Activated CD4-positive, alpha-beta T cell treated with anti-CD3 and anti-CD28 coated beads, Interleukin-10, Interleukin-2, amounts not matched to agents 100 ng/mL and 50 ng/mL, durations not matched to agents 16 hours and 8 hours (primary cell): ENCODE results near the gene AANAT.

Experiments
- DNase-seq: peaks from one replicate; pipeline ENCODE4 v3.0.0-alpha.2; 2020

AANAT gene

GRCh38 chr17:76467366-76467765 lies at the start of gene AANAT:
Gene AANAT, plus strand, starts transcription at chr17:76467603. Its CDS starts 1,144 bp downstream, at chr17:76468747.
- no peak for DNase-seq

- DNase-seq = no peak
Measured at GRCh38 chr17:76419576-76420260, 47.7 kb upstream of the AANAT start.

DNA sequence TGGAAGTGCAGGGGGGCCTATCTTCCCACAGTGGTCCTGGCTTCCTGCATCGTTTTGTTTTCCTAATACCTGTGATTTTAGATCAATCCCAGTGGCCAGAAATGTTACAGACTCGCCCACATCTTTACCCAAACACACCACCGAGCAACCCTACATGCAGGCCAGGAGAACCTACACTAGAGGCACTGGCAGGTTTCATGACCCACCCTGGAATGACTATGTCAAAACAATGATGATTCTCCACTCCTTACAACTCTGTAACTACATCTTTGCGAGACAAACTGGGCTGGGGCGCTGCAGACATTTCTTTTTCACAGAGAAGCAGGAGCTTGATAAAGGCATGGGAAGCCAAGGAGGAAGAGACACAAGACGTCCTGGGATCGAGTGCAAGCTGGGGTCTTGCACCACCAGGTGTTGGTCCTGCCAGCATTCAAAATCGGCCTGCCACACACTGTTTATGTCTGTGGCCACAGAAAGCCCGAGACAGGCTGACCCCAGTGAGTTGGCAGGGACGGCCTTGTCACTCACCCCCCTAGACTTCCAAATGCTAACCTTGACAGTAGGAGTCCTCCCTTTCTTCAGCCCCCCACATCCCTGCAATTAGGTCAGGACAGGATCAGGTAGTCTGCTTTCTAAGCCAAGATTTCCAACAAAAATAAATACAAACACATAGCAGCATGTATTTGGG lies 46.9 kb upstream of the AANAT start:
- no peak for DNase-seq

DNA sequence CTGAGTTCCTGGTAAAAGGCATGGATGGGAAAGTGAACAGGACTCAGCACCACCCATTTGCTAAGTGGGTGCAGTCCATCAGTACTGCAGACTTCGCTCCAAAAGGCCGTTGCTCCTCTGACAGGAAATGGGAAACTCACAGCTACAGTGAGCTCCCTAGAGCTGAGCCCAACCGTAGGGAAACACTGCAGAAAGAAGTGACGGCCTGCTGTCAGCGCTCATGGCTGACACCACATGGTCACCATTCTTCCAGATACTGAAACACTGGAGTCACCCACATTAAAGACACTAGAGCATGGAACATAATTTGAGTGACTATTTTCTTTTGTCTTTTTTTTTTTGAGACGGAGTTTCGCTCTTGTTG lies 46.4 kb upstream of the AANAT start:
- no peak for DNase-seq

GRCh38 chr17:76422406-76422805 lies 45.0 kb upstream of the AANAT start:
- no peak for DNase-seq

DNA sequence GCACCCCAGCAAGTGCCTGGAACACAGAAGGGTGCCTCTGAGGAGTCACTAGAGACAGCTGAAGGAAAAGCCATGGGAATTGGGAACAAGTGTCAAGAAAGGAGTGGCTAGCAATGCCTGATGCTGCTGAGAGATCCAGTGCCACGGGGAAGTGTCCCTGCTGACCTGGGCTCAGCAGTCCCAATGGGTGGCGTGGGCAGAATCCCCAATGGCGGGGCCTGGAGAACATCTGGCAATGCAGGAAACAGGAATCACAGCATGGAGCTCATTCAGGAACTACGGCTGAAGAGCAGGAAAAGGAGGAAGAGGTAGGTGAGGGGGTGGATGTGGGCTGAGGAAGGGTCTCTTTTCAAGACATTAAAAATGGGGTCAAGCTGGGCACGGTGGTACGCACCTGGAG lies 44.5 kb upstream of the AANAT start:
- no peak for DNase-seq

DNA sequence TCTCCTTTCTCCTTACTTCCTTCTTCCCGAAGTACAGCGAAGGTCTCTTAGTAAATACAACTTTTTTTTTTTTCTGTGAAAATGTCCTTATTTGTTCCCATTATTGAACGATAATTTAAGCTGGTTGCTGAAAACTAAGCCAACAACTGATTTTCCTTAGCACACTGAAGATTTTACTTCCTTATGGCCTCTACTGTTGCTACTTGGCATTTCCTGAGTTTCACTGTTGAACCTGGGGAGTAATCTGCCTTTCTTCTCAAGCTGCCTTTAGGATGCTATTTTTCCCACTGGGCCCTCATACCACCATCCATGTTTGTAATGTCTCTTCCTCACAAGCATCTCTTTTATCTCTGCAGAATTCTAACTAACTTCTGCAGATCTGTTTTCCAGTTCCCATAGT lies 40.5 kb upstream of the AANAT start:
- DNase-seq = no peak

DNA sequence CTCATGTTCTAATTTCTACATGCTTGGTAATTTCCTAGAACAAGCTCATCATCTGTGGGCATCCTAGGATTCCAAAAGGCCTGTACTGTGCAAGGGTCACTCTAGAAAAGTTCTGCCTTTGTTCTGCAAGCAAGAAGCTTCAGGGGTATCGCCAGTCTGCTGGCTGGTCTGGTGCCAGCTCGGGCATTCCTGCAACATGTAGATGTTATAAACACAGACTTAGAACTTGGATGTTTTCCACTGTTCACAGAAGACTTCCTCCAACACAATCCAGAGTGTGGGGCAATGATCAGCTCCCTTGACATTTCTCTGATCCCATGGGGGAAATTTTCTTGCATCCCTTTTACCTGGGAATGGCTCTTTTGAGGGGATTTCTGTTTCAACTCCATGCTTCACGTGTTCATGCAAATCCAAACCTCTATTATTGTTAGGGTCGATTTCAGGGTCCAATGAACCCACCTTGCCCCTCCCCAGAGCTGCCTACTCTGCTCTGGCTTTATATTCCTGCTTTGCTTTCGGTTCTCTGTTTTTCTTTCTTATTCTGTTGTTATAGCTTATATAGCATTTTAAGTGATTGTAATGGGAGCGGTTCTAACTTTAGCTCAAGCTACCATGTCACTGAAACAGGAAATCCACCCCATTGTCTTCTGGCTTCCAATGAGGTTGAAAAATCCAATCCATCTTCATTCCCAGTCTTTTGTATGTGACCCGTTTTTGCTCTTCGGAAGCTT lies 39.7 kb upstream of the AANAT start:
- DNase-seq = no peak

DNA sequence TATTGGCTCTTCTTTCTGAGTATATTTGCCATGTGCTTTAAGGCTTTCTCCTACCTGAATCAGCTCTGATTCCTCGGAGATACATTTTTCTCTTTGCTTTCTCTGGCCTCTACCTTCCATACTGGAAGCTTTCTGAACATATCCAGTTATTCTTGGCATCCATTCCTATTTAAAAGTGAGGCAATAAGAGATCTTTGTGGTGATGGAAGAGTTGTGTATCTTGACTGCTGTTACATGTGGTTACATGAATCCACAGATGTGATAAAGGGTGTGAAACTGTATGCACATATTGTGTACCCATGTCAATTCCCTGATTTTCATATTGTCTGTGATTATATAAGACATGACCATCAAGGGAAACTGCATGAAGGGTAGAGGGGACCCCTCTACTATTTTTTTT lies 38.9 kb upstream of the AANAT start:
- DNase-seq = no peak

- no peak for DNase-seq
Measured at GRCh38 chr17:76431509-76431908, 35.9 kb upstream of the AANAT start.

DNA sequence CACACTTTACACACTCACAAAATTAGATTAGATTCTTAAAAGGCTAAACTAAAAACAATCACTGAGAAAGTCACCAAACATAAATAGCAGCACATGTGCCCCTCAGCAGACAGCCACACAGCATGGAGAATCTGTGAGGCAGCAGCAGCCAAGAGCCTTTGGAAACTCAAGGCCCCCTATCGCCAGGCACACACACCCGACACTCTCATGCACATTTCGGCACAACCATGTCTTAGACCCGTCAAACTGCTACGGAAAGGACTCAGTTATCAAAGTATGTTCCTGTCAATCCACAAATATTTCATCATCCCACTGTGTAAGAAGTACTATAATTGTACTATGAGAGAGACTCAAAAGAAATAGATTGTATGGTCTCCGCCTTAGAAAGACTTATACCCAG lies 35.4 kb upstream of the AANAT start:
- DNase-seq = no peak

DNA sequence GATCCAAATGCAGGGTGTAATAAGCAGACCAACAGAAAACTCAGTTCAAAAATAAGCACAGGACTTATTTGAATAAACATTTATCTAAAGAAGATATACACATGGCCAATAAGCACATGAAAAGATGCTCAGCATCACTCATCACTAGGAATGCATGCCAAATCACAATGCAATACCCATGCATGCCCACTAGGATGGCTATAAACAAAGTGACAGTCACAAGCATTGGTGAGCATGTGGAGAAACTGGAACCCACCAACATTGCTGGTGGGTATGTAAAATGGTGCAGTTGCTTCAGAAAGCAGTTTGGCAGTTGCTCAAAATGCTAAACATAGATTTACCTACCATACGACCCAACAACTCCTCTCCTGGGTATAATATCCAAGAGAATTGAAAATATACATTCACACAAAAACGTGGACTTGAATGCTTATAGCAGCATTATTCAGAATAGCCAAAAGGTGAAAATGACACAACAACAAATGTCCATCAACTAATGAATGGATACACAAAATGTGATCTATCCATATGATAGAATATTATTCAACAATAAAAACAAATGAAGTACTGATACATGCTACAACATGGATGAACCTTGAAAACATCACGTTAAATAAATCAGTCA lies 34.6 kb upstream of the AANAT start:
- peak; percentile 30 for DNase-seq

DNA sequence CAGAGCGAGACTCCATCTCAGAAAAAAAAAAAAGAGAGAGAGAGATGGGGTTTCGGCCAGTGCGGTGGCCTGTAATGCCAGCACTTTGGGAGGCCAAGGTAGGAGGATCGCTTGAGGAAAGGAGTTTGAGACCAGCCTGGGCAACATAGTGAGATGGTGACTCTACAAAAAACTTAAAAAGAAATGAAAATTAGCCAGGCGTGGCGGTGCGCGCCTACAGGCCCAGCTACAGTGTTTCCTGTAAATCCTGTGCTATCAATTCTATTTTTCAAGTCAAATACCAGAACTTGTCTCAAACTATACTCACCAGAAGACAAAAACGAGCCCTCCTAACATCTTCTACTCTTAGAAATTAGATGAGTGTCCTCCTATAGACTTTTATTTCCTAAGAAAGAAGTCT lies 33.7 kb upstream of the AANAT start:
- no peak for DNase-seq

GRCh38 chr17:76434870-76435269 lies 32.5 kb upstream of the AANAT start:
- no peak for DNase-seq

DNA sequence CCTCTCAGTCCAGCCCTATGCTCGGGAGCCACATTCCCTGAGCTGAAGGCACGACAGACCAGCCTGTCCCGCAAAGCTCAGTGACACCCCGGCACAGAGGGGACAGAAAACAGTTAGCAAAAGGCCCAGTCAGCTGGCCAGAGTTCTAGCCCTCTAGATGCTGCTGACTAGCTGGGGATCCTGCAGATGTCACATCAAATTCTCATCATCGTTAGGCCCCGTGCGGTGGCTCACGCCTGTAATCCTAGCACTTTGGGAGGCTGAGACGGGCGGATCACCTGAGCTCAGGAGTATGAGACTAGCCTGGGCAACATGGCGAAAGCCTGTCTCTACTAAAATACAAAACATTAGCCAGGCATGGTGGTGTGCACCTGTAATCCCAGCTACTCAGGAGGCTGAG lies 31.7 kb upstream of the AANAT start:
- DNase-seq = no peak

DNA sequence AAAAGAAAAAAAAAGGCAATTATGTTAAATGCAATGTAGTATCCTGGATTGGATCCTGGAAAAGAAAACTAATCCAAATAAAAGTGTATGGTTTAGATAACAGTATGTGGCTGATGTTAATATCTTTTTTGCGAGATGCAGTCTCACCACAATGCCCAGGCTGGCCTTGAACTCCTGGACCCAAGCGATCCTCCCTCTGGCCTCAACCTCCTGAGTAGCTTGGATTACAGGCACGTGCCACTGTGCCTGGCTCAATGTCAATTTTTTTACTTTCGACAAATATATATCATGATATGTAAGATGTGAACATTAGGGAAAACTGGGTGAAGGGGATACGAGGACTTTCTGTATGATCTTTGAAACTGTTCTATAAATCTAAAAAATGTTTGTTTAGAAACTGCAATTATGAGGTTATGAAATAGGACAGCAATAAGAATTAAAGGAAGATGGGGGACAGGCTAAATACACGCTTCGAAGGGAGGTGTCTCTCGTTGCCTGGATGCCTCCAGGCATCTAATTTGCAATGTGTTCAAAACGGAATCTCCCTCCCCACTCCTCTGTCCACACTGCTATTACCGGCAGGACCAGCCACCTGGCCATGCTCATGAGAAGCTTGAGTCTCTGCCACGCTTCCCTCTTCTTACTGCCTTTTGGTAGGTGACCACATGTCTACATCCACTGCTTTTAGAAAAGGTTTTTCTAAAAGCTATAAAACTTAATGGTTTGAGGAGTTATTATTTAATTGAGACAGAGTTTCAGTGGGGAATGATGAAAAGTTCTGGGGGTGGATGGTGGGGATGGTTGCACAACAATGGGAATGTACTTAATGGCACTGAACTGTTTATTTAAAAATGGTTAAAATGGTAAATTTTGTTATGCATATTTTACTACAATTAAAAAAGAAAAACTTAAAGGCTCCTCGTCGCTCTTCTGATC lies 29.7 kb upstream of the AANAT start:
- DNase-seq = no peak

DNA sequence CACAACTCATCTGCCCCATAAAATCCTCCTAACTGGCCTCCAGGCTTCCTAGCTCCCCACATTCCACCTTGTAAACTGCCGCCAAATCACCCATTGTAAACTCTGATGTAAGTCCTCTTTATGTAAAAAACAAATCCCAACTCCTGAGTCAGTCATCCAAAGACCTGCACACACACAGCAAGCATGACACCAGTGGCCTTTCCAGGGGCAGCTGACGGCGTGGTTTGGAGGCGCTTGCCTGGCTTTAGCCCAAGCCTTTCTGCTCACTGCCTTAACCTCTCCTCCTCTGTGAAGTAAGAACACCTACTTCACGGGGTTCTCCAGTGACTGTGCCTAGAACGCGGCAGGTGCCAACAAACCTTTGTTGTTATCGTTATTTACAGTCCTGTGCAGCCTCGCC lies 28.5 kb upstream of the AANAT start:
- DNase-seq = no peak

DNA sequence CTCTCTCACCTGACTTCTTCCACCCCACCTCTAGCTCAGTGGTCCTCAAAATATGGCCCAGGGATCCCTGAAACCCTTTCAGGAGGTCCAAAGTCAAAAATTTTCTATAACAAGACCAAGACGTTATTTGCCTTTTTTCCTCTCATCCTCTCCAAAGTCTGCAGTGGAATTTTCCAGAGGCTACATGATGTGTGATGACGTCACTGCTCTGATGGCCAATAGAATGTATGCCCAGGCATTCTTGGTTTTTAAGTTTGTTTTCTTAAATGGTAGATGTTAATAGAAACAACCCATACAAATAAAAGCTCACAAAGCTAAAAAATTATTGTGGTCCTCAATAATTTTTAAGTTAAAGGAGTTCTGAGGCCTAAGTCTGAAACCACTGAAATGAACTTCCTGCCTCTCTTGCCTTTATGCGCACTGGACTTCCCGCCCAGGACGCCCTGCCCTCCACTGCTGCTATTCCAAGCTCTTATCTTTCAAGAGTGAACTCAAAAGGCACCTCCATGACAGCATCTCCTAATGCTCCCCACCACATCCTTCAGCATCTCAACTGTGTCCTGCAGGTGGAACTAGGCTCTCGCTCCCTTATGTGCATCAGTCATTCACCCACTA lies 28.0 kb upstream of the AANAT start:
- DNase-seq = no peak

GRCh38 chr17:76440751-76441362 lies 26.5 kb upstream of the AANAT start:
- no peak for DNase-seq

DNA sequence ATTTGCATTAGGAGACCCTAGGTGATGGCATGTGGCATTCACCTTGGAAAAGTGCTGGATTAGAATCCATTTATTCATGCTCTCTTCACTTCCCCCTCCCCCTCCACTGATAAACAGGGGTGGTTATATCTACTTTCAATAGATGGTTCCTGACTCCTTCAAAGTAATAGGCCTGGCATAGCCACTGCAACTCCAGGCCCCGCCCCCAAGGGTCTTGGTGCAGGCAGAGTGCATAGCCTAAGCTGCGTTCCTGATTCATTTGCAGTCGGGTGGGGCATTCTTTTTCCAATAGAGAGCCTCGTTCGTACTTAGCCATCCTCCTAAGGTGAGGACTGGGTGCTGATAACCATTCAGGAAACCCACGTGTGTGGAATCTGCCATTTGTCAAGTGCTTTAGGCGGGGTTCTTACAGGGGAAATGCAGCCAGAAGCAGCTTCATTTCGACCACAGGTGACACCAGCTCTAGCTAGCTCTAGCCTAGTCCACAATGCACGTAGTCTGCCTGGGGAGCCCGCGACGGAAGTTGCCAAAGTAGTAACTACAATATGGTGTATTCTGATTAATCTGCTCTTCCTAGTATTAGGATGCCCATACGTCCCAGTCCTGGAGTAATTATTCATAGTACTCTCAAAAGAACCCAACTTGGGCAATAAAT lies 25.6 kb upstream of the AANAT start:
- DNase-seq = no peak
